Gastrocnemius medialis (tissue), 4 donors: ENCODE measurements around the gene EPS8L1. TPM values are rescaled to one million over a fixed set of nuclear protein-coding genes. Genes with fewer than 3 reads are reported as not detected.
A peak's percentile ranks its signal among the peaks of the same experiment; 100 is the strongest.

Source experiments
- ATAC-seq, 2 donors: fragments of 150-250 bp; one replicate each; pipeline ENCODE4 v1.9.1; 2016
- DNase-seq, 2 donors: peaks; one replicate each; pipeline ENCODE4 v3.0.0-alpha.2; 2019
- H3K27ac ChIP-seq, 4 donors: fragments of 200-600 bp; sonication (generic); 1 replicate in 1 of 4; 2 replicates in 3 of 4; pipeline ENCODE4 v1.5.1; 2016 to 2018; ENCODE audit warnings: mild to moderate bottlenecking in 2 of 4, moderate library complexity in 1 of 4
- H3K27me3 ChIP-seq, 3 donors: fragments of 200-600 bp; sonication (generic) in 2 of 3; 1 replicate in 1 of 3; 2 replicates in 2 of 3; pipeline versions ENCODE4 v1.5.1 to v1.6.0; 2016 to 2019; ENCODE audit warnings: mild to moderate bottlenecking in 1 of 3, moderate library complexity in 1 of 3
- H3K36me3 ChIP-seq, 2 donors: fragments of 200-600 bp; sonication (generic) in 1 of 2; one replicate each; pipeline ENCODE4 v1.5.1; 2017 to 2018
- H3K4me1 ChIP-seq, 2 donors: fragments of 200-600 bp; sonication (generic) in 1 of 2; one replicate each; pipeline ENCODE4 v1.5.1; 2016 to 2017; ENCODE audit warnings: mild to moderate bottlenecking in 2 of 2
- H3K4me3 ChIP-seq, 4 donors: fragments of 200-600 bp; sonication (generic) in 3 of 4; 1 replicate in 1 of 4; 2 replicates in 3 of 4; pipeline ENCODE4 v1.5.1; 2016 to 2019; ENCODE audit warnings: mild to moderate bottlenecking in 2 of 4
- H3K9me3 ChIP-seq, 3 donors: fragments of 200-600 bp; sonication (generic) in 2 of 3; 1 replicate in 1 of 3; 2 replicates in 2 of 3; pipeline ENCODE4 v1.5.1; 2016 to 2019
- POLR2A ChIP-seq, 2 donors: fragments of 450-650 bp; IDR thresholded peaks; one replicate each; pipeline ENCODE4 v1.6.1; 2017; ENCODE audit warnings: antibody characterized with exemption in 2 of 2, mild to moderate bottlenecking in 2 of 2, moderate library complexity in 2 of 2
- in situ Hi-C, 4 donors: fragments of 200-750 bp; cut with MboI; loops; one replicate each; pipeline versions ENCODE4 v1.15.0 to v1.8.0; 2017; ENCODE audit warnings: low sequenced_read_pairs in 4 of 4
- intact Hi-C: fragments of 100-400 bp; cut with DNase I; formaldehyde crosslinking; loops from one replicate; pipeline ENCODE4 v1.15.1; 2023; ENCODE audit warnings: low total_unique reads
- total RNA-seq, 4 donors: library from RNA; depleted of rRNA; stranded (reverse); fragments of >200 nt; gene quantifications; one replicate each; pipeline versions ENCODE4 v1.1.0 to v1.2.3, GENCODE V29; 2016
- TF ChIP-seq, protein P1 (sequence below), 5 experiments: fragments of 450-650 bp in 3 of 5; fragments of 200-600 bp in 2 of 5; sonication (generic) in 2 of 5; IDR thresholded peaks in 4 of 5; conservative IDR thresholded peaks in 1 of 5; 1 replicate in 4 of 5; 2 replicates in 1 of 5; pipeline ENCODE4 v1.5.1; 2016 to 2019; ENCODE audit warnings: antibody characterized with exemption in 5 of 5, mild to moderate bottlenecking in 3 of 5, moderate library complexity in 3 of 5

EPS8L1 gene
- total RNA-seq, 4 donors from 2014 or later = 0.25 to 2.4 (median 1.3) TPM

DNA sequence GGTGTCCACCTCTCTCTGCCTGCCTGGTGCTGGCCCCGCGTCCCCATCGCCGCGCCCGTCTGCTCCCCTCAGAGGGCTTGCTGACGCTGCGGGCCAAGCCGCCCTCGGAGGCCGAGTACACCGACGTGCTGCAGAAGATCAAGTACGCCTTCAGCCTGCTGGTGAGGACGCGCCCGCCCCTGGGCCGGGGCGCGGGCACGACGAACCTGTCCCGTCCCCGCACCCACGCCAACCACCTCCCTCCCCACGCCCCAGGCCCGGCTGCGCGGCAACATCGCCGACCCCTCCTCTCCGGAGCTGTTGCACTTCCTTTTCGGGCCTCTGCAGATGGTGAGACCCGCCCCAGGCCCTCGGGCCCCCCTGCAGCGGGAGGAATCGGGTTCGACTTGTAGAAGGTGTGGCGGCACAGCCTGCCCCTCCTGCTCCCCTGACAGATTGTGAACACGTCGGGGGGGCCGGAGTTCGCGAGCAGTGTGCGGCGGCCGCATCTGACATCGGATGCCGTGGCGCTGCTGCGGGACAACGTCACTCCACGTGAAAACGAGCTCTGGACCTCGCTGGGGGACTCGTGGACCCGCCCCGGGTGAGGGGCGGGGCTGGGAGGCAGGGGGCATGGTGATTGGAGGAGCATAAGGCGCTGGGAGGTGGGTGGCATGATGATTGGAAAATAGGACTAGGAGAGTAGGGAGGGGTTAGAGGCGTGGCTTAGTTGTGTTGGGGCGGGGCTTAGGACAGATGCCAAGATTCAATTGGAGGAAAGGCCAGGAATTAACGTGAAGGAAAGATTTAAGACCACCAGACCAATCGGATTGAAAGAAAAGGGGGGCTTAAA is 6.6 kb downstream of the EPS8L1 start:
- Histone ChIP-seq H3K36me3 (no peaks in the 10 kb centered on the region), H3K4me1 (peaks cover 11 to 30% of the 10 kb centered on the region in 2 donors), H3K27me3 (peaks cover 78 to 84% (median 82%) of the 10 kb centered on the region in 3 donors), H3K4me3 (peak overlapping the region in 3 of 4 donors; percentile 52 to 63 (median 53)), H3K9me3 (no peaks in the 10 kb centered on the region), H3K27ac (no peak overlapping the region)
- no peak for ATAC-seq
- in situ Hi-C loops (loop anchor here in 1 of 4 donors (10.0 kb wide), 1 partner anchor 83 kb away; the partner anchor contains the start of gene DNAAF3), intact Hi-C loops (no loop called here)
- TF ChIP-seq, protein P1, sequence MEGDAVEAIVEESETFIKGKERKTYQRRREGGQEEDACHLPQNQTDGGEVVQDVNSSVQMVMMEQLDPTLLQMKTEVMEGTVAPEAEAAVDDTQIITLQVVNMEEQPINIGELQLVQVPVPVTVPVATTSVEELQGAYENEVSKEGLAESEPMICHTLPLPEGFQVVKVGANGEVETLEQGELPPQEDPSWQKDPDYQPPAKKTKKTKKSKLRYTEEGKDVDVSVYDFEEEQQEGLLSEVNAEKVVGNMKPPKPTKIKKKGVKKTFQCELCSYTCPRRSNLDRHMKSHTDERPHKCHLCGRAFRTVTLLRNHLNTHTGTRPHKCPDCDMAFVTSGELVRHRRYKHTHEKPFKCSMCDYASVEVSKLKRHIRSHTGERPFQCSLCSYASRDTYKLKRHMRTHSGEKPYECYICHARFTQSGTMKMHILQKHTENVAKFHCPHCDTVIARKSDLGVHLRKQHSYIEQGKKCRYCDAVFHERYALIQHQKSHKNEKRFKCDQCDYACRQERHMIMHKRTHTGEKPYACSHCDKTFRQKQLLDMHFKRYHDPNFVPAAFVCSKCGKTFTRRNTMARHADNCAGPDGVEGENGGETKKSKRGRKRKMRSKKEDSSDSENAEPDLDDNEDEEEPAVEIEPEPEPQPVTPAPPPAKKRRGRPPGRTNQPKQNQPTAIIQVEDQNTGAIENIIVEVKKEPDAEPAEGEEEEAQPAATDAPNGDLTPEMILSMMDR (IDR thresholded peaks at IDR 0.05 in 4 of 5, conservative IDR thresholded peaks at IDR 0.05 in 1 of 5) = no peak
- TF ChIP-seq POLR2A (IDR thresholded peaks at IDR 0.05) = no peak
- DNase-seq = no peak

DNA sequence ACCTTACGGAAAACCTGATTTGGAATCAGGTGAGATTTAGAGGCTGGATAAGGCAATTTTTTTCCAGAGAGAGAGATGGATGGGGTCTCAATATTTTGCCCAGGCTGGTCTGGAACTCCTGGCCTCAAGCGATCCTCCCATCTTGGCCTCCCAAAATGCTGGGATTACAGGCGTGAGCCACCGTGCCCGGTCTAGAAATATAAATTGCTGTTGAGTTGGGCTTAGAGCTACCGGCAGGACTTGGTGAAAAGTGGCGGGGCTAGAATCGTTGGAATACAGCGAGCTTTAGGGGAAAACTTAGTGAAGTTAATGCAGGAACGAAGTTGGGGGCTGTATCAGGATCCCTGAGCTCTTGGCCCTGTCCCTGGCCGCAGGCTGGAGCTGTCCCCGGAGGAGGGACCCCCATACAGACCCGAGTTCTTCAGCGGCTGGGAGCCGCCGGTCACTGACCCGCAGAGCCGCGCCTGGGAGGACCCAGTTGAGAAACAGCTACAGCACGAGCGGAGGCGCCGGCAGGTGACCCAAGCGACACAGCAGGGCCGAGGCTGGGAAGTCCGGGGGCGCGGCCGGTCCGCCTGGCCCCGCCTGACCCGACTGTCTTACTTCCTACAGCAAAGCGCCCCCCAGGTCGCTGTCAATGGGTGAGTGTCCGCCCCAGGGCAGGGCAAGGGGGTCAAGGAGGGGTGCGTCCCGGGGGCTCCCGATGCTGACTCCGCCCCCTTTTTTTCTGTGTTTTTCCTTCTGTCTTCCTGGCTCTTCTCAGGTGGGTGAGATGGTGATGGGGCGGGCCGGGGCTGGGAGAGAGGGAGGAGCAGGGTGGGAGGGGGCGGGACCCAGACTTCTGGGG is 7.6 kb downstream of the EPS8L1 start:
- no peak for DNase-seq
- intact Hi-C loops = no loop called here

DNA sequence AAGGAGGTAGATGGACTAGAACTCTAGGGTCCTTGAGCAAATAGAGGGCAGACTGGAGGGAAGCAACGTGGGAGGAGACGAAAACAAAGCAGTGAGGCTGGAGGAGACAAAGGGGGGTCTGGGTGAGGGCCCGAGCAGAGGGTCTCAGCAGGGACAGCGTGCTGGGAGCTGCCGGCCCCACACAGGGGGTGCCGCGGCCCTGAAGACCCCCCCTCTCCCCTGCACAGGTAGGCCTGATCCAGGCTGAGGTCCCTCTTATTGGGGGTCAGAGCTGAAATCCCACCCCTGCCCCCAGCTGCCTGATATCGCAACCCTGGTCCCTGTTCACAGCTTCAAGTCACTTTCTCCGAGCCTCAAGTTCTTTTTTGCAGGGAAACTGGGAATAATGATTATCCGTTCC is 8.7 kb downstream of the EPS8L1 start:
- intact Hi-C loops (no loop called here), in situ Hi-C loops (loop anchor here in 1 of 4 donors (10.0 kb wide), 1 partner anchor 80 kb away; the partner anchor contains the start of gene DNAAF3)
- Histone ChIP-seq H3K4me3 (no peak overlapping the region), H3K4me1 (peaks cover 19 to 42% of the 10 kb centered on the region in 2 donors), H3K9me3 (no peaks in the 10 kb centered on the region), H3K27ac (no peak overlapping the region), H3K27me3 (peaks cover 79 to 82% (median 81%) of the 10 kb centered on the region in 3 donors), H3K36me3 (no peaks in the 10 kb centered on the region)
- DNase-seq (no peak), ATAC-seq (no peak)
- TF ChIP-seq POLR2A (IDR thresholded peaks at IDR 0.05) = no peak
- TF ChIP-seq, protein P1 (IDR thresholded peaks at IDR 0.05 in 4 of 5, conservative IDR thresholded peaks at IDR 0.05 in 1 of 5) = no peak

More for the DNA sequence above, 7.6 kb downstream of the EPS8L1 start:
- Histone ChIP-seq H3K9me3 (no peaks in the 10 kb centered on the region), H3K27ac (no peak overlapping the region), H3K4me1 (peaks cover 16 to 40% of the 10 kb centered on the region in 2 donors), H3K27me3 (peaks cover 85 to 86% (median 85%) of the 10 kb centered on the region in 3 donors), H3K4me3 (no peak overlapping the region), H3K36me3 (no peaks in the 10 kb centered on the region)
- ATAC-seq = no peak
- TF ChIP-seq POLR2A (IDR thresholded peaks at IDR 0.05) = no peak
- TF ChIP-seq, protein P1 (IDR thresholded peaks at IDR 0.05 in 4 of 5, conservative IDR thresholded peaks at IDR 0.05 in 1 of 5) = no peak
- in situ Hi-C loops = loop anchor here in 1 of 4 donors (10.0 kb wide), 1 partner anchor 82 kb away; the partner anchor contains the start of gene DNAAF3

DNA sequence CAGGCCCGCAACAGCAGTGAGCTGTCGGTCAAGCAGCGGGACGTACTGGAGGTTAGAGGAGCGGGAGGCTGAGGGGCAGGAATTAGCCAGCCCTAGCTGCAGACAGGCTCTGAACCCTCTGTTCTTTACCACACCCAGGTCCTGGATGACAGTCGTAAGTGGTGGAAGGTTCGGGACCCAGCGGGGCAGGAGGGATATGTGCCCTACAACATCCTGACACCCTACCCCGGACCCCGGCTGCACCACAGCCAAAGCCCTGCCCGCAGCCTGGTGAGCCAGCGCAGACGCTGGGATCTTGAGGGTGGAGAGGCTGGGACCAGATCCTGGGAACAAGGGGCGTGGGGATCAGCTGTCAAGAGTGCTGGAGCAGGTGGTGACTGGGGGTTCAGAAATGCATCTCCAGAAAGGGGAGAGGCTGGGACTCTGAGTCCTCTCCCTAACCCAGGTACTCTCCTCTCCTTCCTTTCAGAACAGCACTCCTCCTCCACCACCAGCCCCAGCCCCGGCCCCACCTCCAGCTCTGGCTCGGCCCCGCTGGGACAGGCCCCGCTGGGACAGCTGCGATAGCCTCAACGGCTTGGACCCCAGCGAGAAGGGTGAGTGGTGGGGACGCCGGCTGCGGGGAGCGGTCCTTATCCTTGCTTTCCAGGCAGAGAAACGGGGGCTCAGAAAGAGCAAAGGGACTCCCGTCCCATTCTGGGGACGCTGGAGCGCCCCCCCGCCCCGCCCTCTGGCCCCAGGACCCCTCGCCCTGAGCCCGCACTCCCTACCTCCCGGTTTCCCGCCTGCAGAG is 10.4 kb downstream of the EPS8L1 start:
- DNase-seq = no peak
- in situ Hi-C loops (loop anchor here in 1 of 4 donors (10.0 kb wide), 1 partner anchor 79 kb away; the partner anchor contains the start of gene DNAAF3), intact Hi-C loops (no loop called here)
- H3K4me1 ChIP-seq = peaks cover 16 to 33% of the 10 kb centered on the region in 2 donors
- peak overlapping the region in 1 of 4 donors; percentile 28 for H3K27ac ChIP-seq
- no peak for TF ChIP-seq POLR2A (IDR thresholded peaks at IDR 0.05)
- TF ChIP-seq, protein P1 (IDR thresholded peaks at IDR 0.05 in 4 of 5, conservative IDR thresholded peaks at IDR 0.05 in 1 of 5) = no peak
- no peak for ATAC-seq
- H3K9me3 ChIP-seq = no peaks in the 10 kb centered on the region
- peak overlapping the region; percentile 41 to 60 (median 52) for H3K4me3 ChIP-seq
- peaks cover 0 to 7% of the 10 kb centered on the region in 2 donors for H3K36me3 ChIP-seq
- H3K27me3 ChIP-seq = peaks cover 62 to 65% (median 64%) of the 10 kb centered on the region in 3 donors
